B cell (primary cell): ENCODE measurements around the gene BAG3. TPM values are rescaled to one million over a fixed set of nuclear protein-coding genes. Genes with fewer than 3 reads are reported as not detected.

Experiments
- ATAC-seq: fragments of 200-7000 bp; cut with Tn5 transposase; one replicate; pipeline ENCODE4 v1.10.0; 2021; ENCODE audit warnings: low read depth, mild to moderate bottlenecking, moderate number of reproducible peaks, moderate library complexity
- CTCF ChIA-PET: fragments of 350-600 bp; sonication (Branson Sonifier 250); formaldehyde crosslinking; loops from one replicate; lab custom pipeline; 2021; ENCODE audit warnings: antibody characterized with exemption, inconsistent platforms; lab: Charles Lee
- POLR2A ChIA-PET: fragments of 350-600 bp; sonication (Branson Sonifier 250); formaldehyde crosslinking; loops from one replicate; lab custom pipeline; 2021; ENCODE audit warnings: antibody characterized with exemption; lab: Charles Lee
- DNase-seq: peaks from one replicate; pipeline ENCODE4 v3.0.0; 2013
- H2AFZ ChIP-seq: 2 replicates; pipeline ENCODE4 v1.6.1; 2012; ENCODE audit warnings: mild to moderate bottlenecking, low read depth, low read length; ENCODE audit not compliant: insufficient read depth, poor library complexity, severe bottlenecking
- H3K27ac ChIP-seq, 2 donors: 1 replicate in 1 of 2; 2 replicates in 1 of 2; pipeline ENCODE4 v1.5.1; 2012 to 2013; ENCODE audit warnings: low read length in 2 of 2, mild to moderate bottlenecking in 2 of 2, moderate library complexity in 1 of 2
- H3K27me3 ChIP-seq, 4 experiments: fragments of 200-600 bp in 1 of 4; sonication (generic) in 1 of 4; replicated peaks in 1 of 4; 1 replicate in 2 of 4; 2 replicates in 2 of 4; pipeline versions ENCODE4 v1.6.1 to v1.7.0; 2013 to 2016; ENCODE audit warnings: low read length in 3 of 4, mild to moderate bottlenecking in 2 of 4, mixed read lengths in 1 of 4, moderate library complexity in 1 of 4; ENCODE audit not compliant: insufficient read depth in 4 of 4, control insufficient read depth in 3 of 4; ENCODE audit errors: control extremely low read depth in 1 of 4
- H3K36me3 ChIP-seq, 2 experiments: replicated peaks in 1 of 2; 1 replicate in 1 of 2; 2 replicates in 1 of 2; pipeline versions ENCODE4 v1.6.1 to v1.7.1; 2013; ENCODE audit warnings: low read length in 1 of 2; ENCODE audit not compliant: insufficient read depth in 2 of 2, control insufficient read depth in 1 of 2; ENCODE audit errors: control extremely low read depth in 1 of 2, extremely low read depth in 1 of 2
- H3K4me1 ChIP-seq, 2 donors: fragments of 200-600 bp in 1 of 2; sonication (generic) in 1 of 2; 1 replicate in 1 of 2; 2 replicates in 1 of 2; pipeline versions ENCODE4 v1.5.1 to v1.6.1; 2013 to 2017; ENCODE audit warnings: low read length in 2 of 2; ENCODE audit not compliant: control insufficient read depth in 2 of 2, insufficient read depth in 2 of 2
- H3K4me2 ChIP-seq: replicated peaks from 2 replicates; pipeline ENCODE3; 2012; ENCODE audit warnings: mild to moderate bottlenecking, low read depth, low read length; ENCODE audit not compliant: poor library complexity, severe bottlenecking
- H3K4me3 ChIP-seq, 5 experiments: fragments of 200-600 bp in 1 of 5; sonication (generic) in 1 of 5; 1 replicate in 3 of 5; 2 replicates in 2 of 5; pipeline versions ENCODE4 v1.5.1 to v1.7.0; 2011 to 2016; ENCODE audit warnings: low read length in 4 of 5, mild to moderate bottlenecking in 4 of 5, low read depth in 2 of 5, control low read depth in 1 of 5, moderate library complexity in 1 of 5; ENCODE audit not compliant: insufficient read depth in 1 of 5; ENCODE audit errors: control extremely low read depth in 1 of 5, extremely low read depth in 1 of 5
- H3K79me2 ChIP-seq: fragments of 200-600 bp; sonication (generic); one replicate; pipeline ENCODE4 v1.6.0; 2016; ENCODE audit warnings: low read length; ENCODE audit not compliant: control insufficient read depth, insufficient read depth
- H3K9ac ChIP-seq: fragments of 200-600 bp; sonication (generic); 2 replicates; pipeline ENCODE4 v1.6.1; 2017; ENCODE audit warnings: mild to moderate bottlenecking, low read length, moderate library complexity
- H3K9me3 ChIP-seq, 3 donors: one replicate each; pipeline versions ENCODE4 v1.6.1 to v1.7.1; 2013; ENCODE audit warnings: low read length in 2 of 3; ENCODE audit not compliant: control insufficient read depth in 2 of 3, insufficient read depth in 1 of 3; ENCODE audit errors: control extremely low read depth in 1 of 3
- H4K20me1 ChIP-seq: 2 replicates; pipeline ENCODE4 v1.6.0; 2012; ENCODE audit warnings: mild to moderate bottlenecking, low read length; ENCODE audit not compliant: insufficient read depth, control insufficient read depth, poor library complexity, severe bottlenecking
- H3K27ac Mint-ChIP-seq: one replicate; pipeline ENCODE4 v1.8.0; 2021; ENCODE audit warnings: mixed read lengths
- H3K27me3 Mint-ChIP-seq: one replicate; pipeline ENCODE4 v1.8.0; 2021; ENCODE audit warnings: mixed read lengths
- H3K4me1 Mint-ChIP-seq: one replicate; pipeline ENCODE4 v1.8.0; 2021; ENCODE audit warnings: mixed read lengths
- H3K4me3 Mint-ChIP-seq: one replicate; pipeline ENCODE4 v1.8.0; 2021; ENCODE audit warnings: mixed read lengths
- H3K9me3 Mint-ChIP-seq: one replicate; pipeline ENCODE4 v1.8.0; 2022; ENCODE audit warnings: mixed read lengths; ENCODE audit not compliant: insufficient read depth
- CTCF ChIP-seq: fragments of 200-600 bp; IDR thresholded peaks from one replicate; pipeline ENCODE4 v1.8.0; 2022; ENCODE audit warnings: antibody characterized with exemption, mild to moderate bottlenecking
- EZH2 ChIP-seq: IDR thresholded peaks from 2 replicates; pipeline ENCODE4 v1.6.1; 2012; ENCODE audit warnings: borderline replicate concordance, low read depth, mild to moderate bottlenecking, moderate library complexity, low read length; ENCODE audit not compliant: insufficient read depth, poor library complexity, severe bottlenecking
- WGBS: methylation state at CpG from one replicate; pipeline ENCODE4 v1.1.5; 2013; ENCODE audit warnings: missing lambda C conversion rate; ENCODE audit not compliant: insufficient coverage; 5-methylcytosine and 5-hydroxymethylcytosine counted together
- intact Hi-C: fragments of 100-400 bp; cut with micrococcal nuclease; formaldehyde crosslinking; loops from one replicate; pipeline ENCODE4 v1.10.0; 2022
- polyA plus RNA-seq: library from polyadenylated mRNA; depleted of rRNA; stranded (reverse); fragments of >200 nt; gene quantifications from 2 replicates; pipeline ENCODE4 v1.2.3, GENCODE V29; 2012
- total RNA-seq, 2 donors: library from RNA; stranded (reverse); fragments of 120-200 nt in 1 of 2; gene quantifications; 1 replicate in 1 of 2; 2 replicates in 1 of 2; pipeline versions ENCODE4 v1.2.3 to v1.2.4, GENCODE V29; 2013 to 2022

BAG3 gene
- total and polyA plus RNA-seq, 2 donors (not counting 1 experiment from before 2014, with no cell fraction given), result 3.9 to 7.4 TPM

DNA sequence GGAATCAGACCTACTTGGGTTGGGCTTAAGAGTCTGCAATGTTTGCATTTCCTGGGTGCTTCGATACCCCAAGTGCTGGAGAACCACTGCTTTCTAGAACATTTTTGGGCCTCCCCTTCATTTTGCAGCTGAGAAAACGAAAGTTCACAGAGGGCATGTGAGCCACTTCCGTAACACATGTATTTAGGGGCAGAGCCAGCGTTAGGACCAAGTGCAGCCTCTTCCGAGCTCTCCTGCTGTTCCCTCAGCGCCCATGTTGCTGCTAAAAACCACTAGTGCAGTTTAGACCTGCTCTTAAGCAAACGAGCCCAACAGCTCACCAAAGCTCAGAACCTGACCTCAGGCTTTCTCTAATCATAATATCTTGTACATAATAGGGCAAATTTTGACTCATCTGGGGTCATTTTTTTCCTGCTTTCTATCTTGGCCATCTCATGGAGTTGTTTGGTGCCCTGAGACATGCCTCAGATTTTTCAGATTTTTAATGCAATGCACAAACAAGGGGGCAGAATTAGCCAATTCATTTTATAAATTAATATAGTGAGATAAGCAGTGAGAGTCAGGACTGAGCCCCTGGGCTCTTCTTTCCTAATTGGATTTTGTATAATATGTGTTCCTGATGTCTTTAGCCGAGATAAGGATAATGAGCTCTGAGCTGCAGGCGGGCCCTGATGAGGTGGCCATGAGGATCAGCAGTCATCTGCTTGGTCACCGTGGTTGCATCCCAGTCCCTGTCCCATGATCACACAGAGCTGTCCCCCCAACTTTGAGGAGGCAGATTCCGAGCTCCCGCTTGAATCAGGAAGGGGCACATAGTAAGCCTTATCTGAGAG lies 12.9 kb downstream of the BAG3 start:
- no peaks in the 10 kb centered on the region for H3K9me3 Mint-ChIP-seq
- no peak overlapping the region for H2AFZ ChIP-seq
- H3K4me1 Mint-ChIP-seq, result peaks cover 3% of the 10 kb centered on the region
- POLR2A ChIA-PET, result no interaction called here
- peak overlapping the region; percentile 21 for H3K4me3 Mint-ChIP-seq
- H3K27ac ChIP-seq, result peak overlapping the region in 1 of 2 donors; percentile 28
- H3K4me1 ChIP-seq, result peaks cover 0 to 5% of the 10 kb centered on the region in 2 donors
- no peaks in the 10 kb centered on the region for H4K20me1 ChIP-seq
- H3K9me3 ChIP-seq, result no peaks in the 10 kb centered on the region
- no peak overlapping the region for H3K9ac ChIP-seq
- H3K27ac Mint-ChIP-seq, result peak overlapping the region; percentile 10
- CTCF ChIA-PET, result interaction anchor here (1.4 to 1.7 kb wide), 2 partner anchors 23 to 195 kb away, joined by 3 to 8 read pairs; no protein-coding TSS in a partner anchor
- H3K4me2 ChIP-seq, result peak overlapping the region; percentile 2
- intact Hi-C loops, result no loop called here
- no peak overlapping the region for H3K4me3 ChIP-seq
- no peaks in the 10 kb centered on the region for H3K36me3 ChIP-seq
- H3K27me3 ChIP-seq, result no peaks in the 10 kb centered on the region
- no peak for DNase-seq
- H3K79me2 ChIP-seq, result no peaks in the 10 kb centered on the region
- TF ChIP-seq EZH2, result no peak
- TF ChIP-seq CTCF, result no peak
- WGBS, result 87% methylated on average over 10 of the region's 12 CpGs
- ATAC-seq, result peak; percentile 31
- no peaks in the 10 kb centered on the region for H3K27me3 Mint-ChIP-seq
